ENCODE measurements around the gene ACAA1. TPM values are rescaled to one million over a fixed set of nuclear protein-coding genes. Genes with fewer than 3 reads are reported as not detected.

The ACAA1 gene
- total RNA-seq, 1 experiment from 2014 or later = 76.4 TPM

GRCh38 chr3:38173834-38174418, 37.0 kb upstream of the ACAA1 start:
- Histone ChIP-seq H3K79me2 (ENCODE audit: low read length) (peaks cover 99% of the 10 kb centered on the region), H3K36me3 (ENCODE audit: low read depth, low read length) (peaks cover under 1% of the 10 kb centered on the region; the same call in 1 of the 2 replicates), H3K9ac (ENCODE audit: low read length) (no peak overlapping the region), H3K9me3 (ENCODE audit: low read length) (no peaks in the 10 kb centered on the region), H3K27ac (ENCODE audit: low read length) (no peak overlapping the region), H3K27me3 (ENCODE audit: low read length) (no peaks in the 10 kb centered on the region), H3K4me1 (ENCODE audit: insufficient read depth, low read length) (peaks cover 41% of the 10 kb centered on the region), H3K9me2 (replicated peaks; ENCODE audit: low read length) (no peaks in the 10 kb centered on the region), H4K20me1 (ENCODE audit: low read length) (peaks cover 83% of the 10 kb centered on the region), H2AFZ (ENCODE audit: low read length) (no peak overlapping the region), H3K4me3 (ENCODE audit: low read length) (no peak overlapping the region), H3F3A (ENCODE audit: low read length, unreplicated experiment) (no peaks in the 10 kb centered on the region), H3K4me2 (ENCODE audit: low read length) (peak overlapping the region; percentile 44; the same call in 1 of the 2 replicates)
- ChIA-PET POLR2A (ENCODE audit: unreplicated experiment) (no interaction called here), CTCF (no interaction called here)
- intact Hi-C loops (cut with micrococcal nuclease) = no loop called here
- BruUV-seq (replicated peaks) = no TSS peak
- DNase-seq (no peak), ATAC-seq (no peak; the same call in 1 of the 2 replicates)
- TF ChIP-seq EZH2 (IDR thresholded peaks at IDR 0.05; ENCODE audit: low read length, unreplicated experiment) (no peak), CTCF (conservative IDR thresholded peaks at IDR 0.05; ENCODE audit: low read depth, low read length) (no peak), EZH2phosphoT487 (IDR thresholded peaks at IDR 0.05; ENCODE audit: borderline replicate concordance, low read length) (no peak)

- Histone ChIP-seq H3K4me2 (ENCODE audit: low read length) (no peak overlapping the region), H3K9ac (ENCODE audit: low read length) (no peak overlapping the region), H3K4me3 (ENCODE audit: low read length) (no peak overlapping the region), H3K9me2 (replicated peaks; ENCODE audit: low read length) (no peaks in the 10 kb centered on the region), H3K4me1 (ENCODE audit: insufficient read depth, low read length) (peaks cover 63% of the 10 kb centered on the region), H3K36me3 (ENCODE audit: low read depth, low read length) (no peaks in the 10 kb centered on the region), H4K20me1 (ENCODE audit: low read length) (peaks cover 84% of the 10 kb centered on the region), H2AFZ (ENCODE audit: low read length) (no peak overlapping the region), H3K79me2 (ENCODE audit: low read length) (peaks cover 100% of the 10 kb centered on the region), H3K9me3 (ENCODE audit: low read length) (no peaks in the 10 kb centered on the region), H3F3A (ENCODE audit: low read length, unreplicated experiment) (peaks cover 3% of the 10 kb centered on the region), H3K27me3 (ENCODE audit: low read length) (no peaks in the 10 kb centered on the region), H3K27ac (ENCODE audit: low read length) (no peak overlapping the region)
- BruUV-seq (replicated peaks) = no TSS peak
- intact Hi-C loops (cut with micrococcal nuclease) = no loop called here
- ChIA-PET POLR2A (ENCODE audit: unreplicated experiment) (no interaction called here), CTCF (no interaction called here)
- TF ChIP-seq EZH2 (IDR thresholded peaks at IDR 0.05; ENCODE audit: low read length, unreplicated experiment) (no peak), CTCF (conservative IDR thresholded peaks at IDR 0.05; ENCODE audit: low read depth, low read length) (no peak), EZH2phosphoT487 (IDR thresholded peaks at IDR 0.05; ENCODE audit: borderline replicate concordance, low read length) (no peak)
- no peak for ATAC-seq
- DNase-seq = no peak
These were observed 34.7 kb upstream of the ACAA1 start for GRCh38 chr3:38171622-38172021.

GRCh38 chr3:38170722-38171121, 33.8 kb upstream of the ACAA1 start:
- Histone ChIP-seq H2AFZ (ENCODE audit: low read length) (no peak overlapping the region), H3K4me1 (ENCODE audit: insufficient read depth, low read length) (peaks cover 63% of the 10 kb centered on the region), H3K27me3 (ENCODE audit: low read length) (no peaks in the 10 kb centered on the region), H3K36me3 (ENCODE audit: low read depth, low read length) (no peaks in the 10 kb centered on the region), H3K9ac (ENCODE audit: low read length) (no peak overlapping the region), H3K27ac (ENCODE audit: low read length) (no peak overlapping the region), H3K9me2 (replicated peaks; ENCODE audit: low read length) (no peaks in the 10 kb centered on the region), H3F3A (ENCODE audit: low read length, unreplicated experiment) (peaks cover 3% of the 10 kb centered on the region), H4K20me1 (ENCODE audit: low read length) (peaks cover 77% of the 10 kb centered on the region), H3K4me2 (ENCODE audit: low read length) (no peak overlapping the region), H3K4me3 (ENCODE audit: low read length) (no peak overlapping the region), H3K79me2 (ENCODE audit: low read length) (peaks cover 100% of the 10 kb centered on the region), H3K9me3 (ENCODE audit: low read length) (no peaks in the 10 kb centered on the region)
- TF ChIP-seq EZH2 (IDR thresholded peaks at IDR 0.05; ENCODE audit: low read length, unreplicated experiment) (no peak), CTCF (conservative IDR thresholded peaks at IDR 0.05; ENCODE audit: low read depth, low read length) (no peak)
- no TSS peak for BruUV-seq (replicated peaks)
- ATAC-seq (no peak), DNase-seq (no peak)
- intact Hi-C loops (cut with micrococcal nuclease) = no loop called here
- CTCF ChIA-PET = no interaction called here
- POLR2A ChIA-PET (ENCODE audit: unreplicated experiment) = no interaction called here

Measured in PC-3 (cell line).